ENCODE data around the gene CDX2.

DNA sequence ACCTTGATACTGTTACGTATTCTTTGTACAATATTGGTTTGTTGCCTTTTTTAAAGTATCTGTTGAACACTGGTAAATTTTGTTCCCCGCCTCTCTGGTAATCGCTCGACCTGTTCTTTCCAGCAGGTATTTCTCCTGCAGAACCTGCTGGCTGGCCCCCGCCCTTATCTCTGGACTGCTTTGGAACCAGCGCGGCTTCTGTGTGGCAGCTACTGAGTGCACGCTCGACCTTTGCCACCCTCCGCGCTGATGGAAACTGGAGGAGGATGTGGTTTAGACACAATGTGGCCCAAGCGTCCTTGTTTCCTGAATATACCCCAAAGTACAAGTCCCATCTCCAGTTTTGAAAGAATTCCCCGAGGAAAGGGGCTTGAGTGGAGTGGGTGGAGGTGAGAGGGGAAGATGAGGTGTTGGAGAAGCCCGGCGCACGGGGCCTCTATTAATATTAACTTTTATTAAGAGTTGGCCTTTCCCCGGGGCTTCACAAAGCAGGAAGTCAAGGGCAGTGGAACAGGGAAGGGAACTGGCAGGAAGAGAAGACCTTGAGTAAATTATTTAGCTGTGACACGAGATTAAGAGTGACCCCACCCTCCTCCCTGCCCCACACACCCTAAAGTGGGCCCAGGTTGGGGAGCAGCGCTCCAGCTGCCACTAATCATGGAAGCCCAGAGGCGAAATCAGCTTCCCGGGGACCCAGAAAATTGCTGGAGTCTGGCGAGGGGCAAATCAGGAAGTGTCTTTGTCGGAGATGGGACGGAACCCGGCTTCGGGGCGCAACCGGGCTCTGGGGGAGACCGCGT is 16.0 kb downstream of the CDX2 start:
- TF ChIP-seq POLR2AphosphoS5 (IDR thresholded peaks at IDR 0.05; ENCODE audit: low read depth, low read length) (no peak), TAF1 (IDR thresholded peaks at IDR 0.05; ENCODE audit: borderline replicate concordance, insufficient read depth, low read length) (no peak), SIN3A (IDR thresholded peaks at IDR 0.05; ENCODE audit: borderline replicate concordance, insufficient read depth, low read length) (no peak)
- TF ChIP-seq, protein P1, sequence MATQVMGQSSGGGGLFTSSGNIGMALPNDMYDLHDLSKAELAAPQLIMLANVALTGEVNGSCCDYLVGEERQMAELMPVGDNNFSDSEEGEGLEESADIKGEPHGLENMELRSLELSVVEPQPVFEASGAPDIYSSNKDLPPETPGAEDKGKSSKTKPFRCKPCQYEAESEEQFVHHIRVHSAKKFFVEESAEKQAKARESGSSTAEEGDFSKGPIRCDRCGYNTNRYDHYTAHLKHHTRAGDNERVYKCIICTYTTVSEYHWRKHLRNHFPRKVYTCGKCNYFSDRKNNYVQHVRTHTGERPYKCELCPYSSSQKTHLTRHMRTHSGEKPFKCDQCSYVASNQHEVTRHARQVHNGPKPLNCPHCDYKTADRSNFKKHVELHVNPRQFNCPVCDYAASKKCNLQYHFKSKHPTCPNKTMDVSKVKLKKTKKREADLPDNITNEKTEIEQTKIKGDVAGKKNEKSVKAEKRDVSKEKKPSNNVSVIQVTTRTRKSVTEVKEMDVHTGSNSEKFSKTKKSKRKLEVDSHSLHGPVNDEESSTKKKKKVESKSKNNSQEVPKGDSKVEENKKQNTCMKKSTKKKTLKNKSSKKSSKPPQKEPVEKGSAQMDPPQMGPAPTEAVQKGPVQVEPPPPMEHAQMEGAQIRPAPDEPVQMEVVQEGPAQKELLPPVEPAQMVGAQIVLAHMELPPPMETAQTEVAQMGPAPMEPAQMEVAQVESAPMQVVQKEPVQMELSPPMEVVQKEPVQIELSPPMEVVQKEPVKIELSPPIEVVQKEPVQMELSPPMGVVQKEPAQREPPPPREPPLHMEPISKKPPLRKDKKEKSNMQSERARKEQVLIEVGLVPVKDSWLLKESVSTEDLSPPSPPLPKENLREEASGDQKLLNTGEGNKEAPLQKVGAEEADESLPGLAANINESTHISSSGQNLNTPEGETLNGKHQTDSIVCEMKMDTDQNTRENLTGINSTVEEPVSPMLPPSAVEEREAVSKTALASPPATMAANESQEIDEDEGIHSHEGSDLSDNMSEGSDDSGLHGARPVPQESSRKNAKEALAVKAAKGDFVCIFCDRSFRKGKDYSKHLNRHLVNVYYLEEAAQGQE (IDR thresholded peaks at IDR 0.05; ENCODE audit: insufficient read depth in 1 of 2, low read depth in 2 of 2, low read length in 2 of 2): no peak

Measured in PFSK-1 (cell line).